Stimulated activated CD8-positive, alpha-beta memory T cell treated with anti-CD3 and anti-CD28 coated beads, Interleukin-12 subunit alpha, Interleukin-12 subunit beta, amount 100 ng/mL, for 24 hours (primary cell): ENCODE data around the gene STK32B.
"Not testable (repeated sequence)": the region's sequence is repeated elsewhere in the genome, so short reads cannot be mapped to it uniquely, and the experiment has no call there.

Experiments used
- DNase-seq: peaks from one replicate; pipeline ENCODE4 v3.0.0-alpha.2; 2020; ENCODE audit errors: extremely low read depth

Gene STK32B

GRCh38 chr4:5030221-5030620 lies 21.1 kb upstream of the STK32B start:
- no peak for DNase-seq

GRCh38 chr4:5030927-5031326 lies 20.4 kb upstream of the STK32B start:
- no peak for DNase-seq

- DNase-seq, result no peak
These were observed 18.5 kb upstream of the STK32B start for GRCh38 chr4:5032813-5033212.

GRCh38 chr4:5033281-5033841 lies 17.9 kb upstream of the STK32B start:
- no peak for DNase-seq

GRCh38 chr4:5034206-5034605 lies 17.1 kb upstream of the STK32B start:
- DNase-seq, result no peak

- no peak for DNase-seq
These were observed 15.0 kb upstream of the STK32B start for GRCh38 chr4:5036239-5036638.

- no peak for DNase-seq
These were observed 13.4 kb upstream of the STK32B start for GRCh38 chr4:5037553-5038551.

- DNase-seq, result no peak
These were observed 11.5 kb upstream of the STK32B start for GRCh38 chr4:5039800-5040199.

- DNase-seq, result no peak
These were observed 10.2 kb upstream of the STK32B start for GRCh38 chr4:5040856-5041620.

GRCh38 chr4:5041699-5042098 lies 9.6 kb upstream of the STK32B start:
- DNase-seq, result no peak

- no peak for DNase-seq
These were observed 7.7 kb upstream of the STK32B start for GRCh38 chr4:5043579-5043978.

- DNase-seq, result no peak
These were observed 6.9 kb upstream of the STK32B start for GRCh38 chr4:5044341-5044740.

- DNase-seq, result no peak
These were observed 6.2 kb upstream of the STK32B start for GRCh38 chr4:5045097-5045496.

- DNase-seq, result no peak
These were observed 2.6 kb upstream of the STK32B start for GRCh38 chr4:5048721-5049120.

GRCh38 chr4:5050520-5051277 lies 581 bp upstream of the STK32B start:
- DNase-seq, result no peak

- no peak for DNase-seq
These were observed 973 bp downstream of the STK32B start for GRCh38 chr4:5052204-5052702.

- no peak for DNase-seq
These were observed 1.6 kb downstream of the STK32B start for GRCh38 chr4:5052726-5053425.

- DNase-seq, result no peak
These were observed 3.3 kb downstream of the STK32B start for GRCh38 chr4:5054532-5054931.

GRCh38 chr4:5055411-5055810 lies 4.1 kb downstream of the STK32B start:
- DNase-seq, result no peak

GRCh38 chr4:5066101-5066500 lies 14.8 kb downstream of the STK32B start:
- DNase-seq, result no peak

- not testable (repeated sequence) for DNase-seq
These were observed 15.7 kb downstream of the STK32B start for GRCh38 chr4:5066968-5067367.
